ENCODE data around the gene EBLN2. TPM values are rescaled to one million over a fixed set of nuclear protein-coding genes. Genes with fewer than 3 reads are reported as not detected.

EBLN2 gene
- total and polyA plus RNA-seq, 3 donors from 2014 or later = 1.9 to 12.8 (median 10.5) TPM

DNA sequence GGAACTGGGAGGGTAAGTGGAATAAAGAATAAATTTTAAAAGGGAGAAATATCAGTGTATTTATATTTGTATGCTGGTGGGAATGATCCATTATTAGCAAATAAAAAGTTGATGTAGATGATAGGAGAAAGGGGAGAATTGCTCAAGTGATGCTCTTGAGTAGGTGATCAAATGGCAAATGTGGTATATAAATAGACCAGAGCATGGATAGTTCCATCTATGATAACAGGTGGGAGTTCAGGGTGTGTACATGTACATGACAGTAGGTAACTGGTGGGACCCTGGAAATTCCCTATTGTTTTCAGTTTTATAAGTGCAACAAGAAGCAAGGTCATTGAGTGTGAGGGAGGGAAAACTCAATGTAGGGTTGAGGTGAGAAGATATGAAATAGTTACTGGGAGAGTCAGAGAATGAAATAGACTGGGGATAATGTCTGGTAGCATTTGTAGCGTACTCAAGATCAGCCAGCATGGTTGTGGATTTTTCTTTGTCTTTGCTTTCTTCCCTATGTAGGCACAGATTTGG is 31.3 kb upstream of the EBLN2 start:
- H3K4me1 ChIP-seq = peaks cover 14% of the 10 kb centered on the region
- H3K36me3 ChIP-seq (ENCODE audit: low read depth, missing control alignments) = no peaks in the 10 kb centered on the region
- intact Hi-C loops (cut with DNase I; ENCODE audit: low total_unique reads) = no loop called here
- no peaks in the 10 kb centered on the region for H3K9me3 ChIP-seq
- WGBS, 2 donors = 68 to 88% methylated on average over 1 of the region's 1 CpG
- no peak overlapping the region for H3K27ac ChIP-seq
- H3K4me3 ChIP-seq = no peak overlapping the region
- no peak for DNase-seq
- no peak for TF ChIP-seq POLR2A (IDR thresholded peaks at IDR 0.05)
- TF ChIP-seq CTCF (IDR thresholded peaks at IDR 0.05) = no peak
- no peaks in the 10 kb centered on the region for H3K27me3 ChIP-seq

GRCh38 chr3:73031573-73032103 is 29.8 kb upstream of the EBLN2 start:
- DNase-seq = no peak
- TF ChIP-seq POLR2A (IDR thresholded peaks at IDR 0.05) = no peak
- no peak for TF ChIP-seq CTCF (IDR thresholded peaks at IDR 0.05)
- no peaks in the 10 kb centered on the region for H3K27me3 ChIP-seq
- H3K36me3 ChIP-seq (ENCODE audit: low read depth, missing control alignments) = no peaks in the 10 kb centered on the region
- intact Hi-C loops (cut with DNase I; ENCODE audit: low total_unique reads) = no loop called here
- WGBS, 2 donors = 40 to 42% methylated on average over 2 of the region's 2 CpGs
- no peak overlapping the region for H3K27ac ChIP-seq
- H3K9me3 ChIP-seq = no peaks in the 10 kb centered on the region
- H3K4me1 ChIP-seq = peaks cover 14% of the 10 kb centered on the region
- no peak overlapping the region for H3K4me3 ChIP-seq

- DNase-seq = no peak
- intact Hi-C loops (cut with DNase I; ENCODE audit: low total_unique reads) = no loop called here
- 51 to 59% methylated on average over 3 of the region's 3 CpGs for WGBS, 2 donors
These were observed 24.5 kb upstream of the EBLN2 start for GRCh38 chr3:73036694-73037591.

GRCh38 chr3:73041537-73041936 is 19.9 kb upstream of the EBLN2 start:
- H3K27me3 ChIP-seq = no peaks in the 10 kb centered on the region
- no peak for DNase-seq
- 31 to 47% methylated on average over 3 of the region's 3 CpGs for WGBS, 2 donors
- TF ChIP-seq CTCF (IDR thresholded peaks at IDR 0.05) (no peak), POLR2A (IDR thresholded peaks at IDR 0.05) (no peak)
- peak overlapping the region in 1 of 2 donors; percentile 31 for H3K27ac ChIP-seq
- H3K4me3 ChIP-seq = no peak overlapping the region
- intact Hi-C loops (cut with DNase I; ENCODE audit: low total_unique reads) = no loop called here
- no peaks in the 10 kb centered on the region for H3K9me3 ChIP-seq
- H3K36me3 ChIP-seq (ENCODE audit: low read depth, missing control alignments) = no peaks in the 10 kb centered on the region
- H3K4me1 ChIP-seq = peaks cover 18% of the 10 kb centered on the region

More at GRCh38 chr3:73036694-73037591, 24.5 kb upstream of the EBLN2 start:
- Histone ChIP-seq H3K4me1 (peaks cover 14% of the 10 kb centered on the region), H3K27me3 (no peaks in the 10 kb centered on the region), H3K9me3 (no peaks in the 10 kb centered on the region), H3K27ac (no peak overlapping the region), H3K36me3 (ENCODE audit: low read depth, missing control alignments) (no peaks in the 10 kb centered on the region), H3K4me3 (no peak overlapping the region)
- TF ChIP-seq CTCF (IDR thresholded peaks at IDR 0.05) = no peak
- TF ChIP-seq POLR2A (IDR thresholded peaks at IDR 0.05) = no peak

Measured in testis (tissue), 3 donors.